ENCODE measurements around the gene UCK1. TPM values are rescaled to one million over a fixed set of nuclear protein-coding genes. Genes with fewer than 3 reads are reported as not detected.

UCK1 gene
- total and polyA plus RNA-seq, 2 of the 13 experiments (the other 11 are each of a cell fraction or from before 2014, with no cell fraction given), result 11.0 to 24.1 TPM

GRCh38 chr9:131530920-131531832, at the start of gene UCK1 (continued):
- TF ChIP-seq ZNF280D (CRISPR knock-in tag; IDR thresholded peaks at IDR 0.05), result no peak
- TF ChIP-seq SIX4 (CRISPR knock-in tag; IDR thresholded peaks at IDR 0.05), result peak; percentile 88; the same call in 1 of the 2 replicates
- TF ChIP-seq ZNF138 (CRISPR knock-in tag; IDR thresholded peaks at IDR 0.05; ENCODE audit: low read depth), result no peak
- no peak for TF ChIP-seq ZBTB26 (CRISPR knock-in tag; IDR thresholded peaks at IDR 0.05; ENCODE audit: borderline replicate concordance)
- TF ChIP-seq ZNF547 (CRISPR knock-in tag; IDR thresholded peaks at IDR 0.05), result no peak
- no peak for TF ChIP-seq PBX3 (CRISPR knock-in tag; IDR thresholded peaks at IDR 0.05; ENCODE audit: borderline replicate concordance)
- no peak for TF ChIP-seq SETDB1 (CRISPR knock-in tag; IDR thresholded peaks at IDR 0.05; ENCODE audit: borderline replicate concordance)
- no peak for TF ChIP-seq NONO (IDR thresholded peaks at IDR 0.05)
- peak; percentile 25; the same call in 1 of the 2 replicates for TF ChIP-seq NONO (CRISPR knock-in tag; conservative IDR thresholded peaks at IDR 0.05)
- no peak for TF ChIP-seq ZNF101 (CRISPR knock-in tag; IDR thresholded peaks at IDR 0.05; ENCODE audit: borderline replicate concordance, low read depth)
- TF ChIP-seq ZNF609 (CRISPR knock-in tag; IDR thresholded peaks at IDR 0.05; ENCODE audit: borderline replicate concordance), result no peak
- TF ChIP-seq HOXA5 (CRISPR knock-in tag; IDR thresholded peaks at IDR 0.05), result no peak
- TF ChIP-seq KLF13 (CRISPR knock-in tag; IDR thresholded peaks at IDR 0.05), result no peak
- TF ChIP-seq KDM6A (CRISPR knock-in tag; IDR thresholded peaks at IDR 0.05; ENCODE audit: low read depth), result no peak
- no peak for TF ChIP-seq ATAD3A (CRISPR knock-in tag; IDR thresholded peaks at IDR 0.05)
- no peak for TF ChIP-seq NAIF1 (CRISPR knock-in tag; IDR thresholded peaks at IDR 0.05; ENCODE audit: borderline replicate concordance)
- TF ChIP-seq BRCA1 (CRISPR knock-in tag; IDR thresholded peaks at IDR 0.05), result no peak
- no peak for TF ChIP-seq ZNF703 (CRISPR knock-in tag; IDR thresholded peaks at IDR 0.05; ENCODE audit: borderline replicate concordance)
- no peak for TF ChIP-seq MBNL3 (CRISPR knock-in tag; conservative IDR thresholded peaks at IDR 0.05)

All from HepG2 (cell line).